Neural cell (in vitro differentiated cells): ENCODE measurements around the gene ATP2B2. TPM values are rescaled to one million over a fixed set of nuclear protein-coding genes. Genes with fewer than 3 reads are reported as not detected.

ENCODE experiments used
- H2AFZ ChIP-seq: fragments of 200-600, 300-800 bp; sonication (generic), shearing (Covaris generic); 2 replicates; pipeline ENCODE4 v1.6.0; 2014; ENCODE audit warnings: low read depth, mild to moderate bottlenecking, antibody characterized with exemption, low read length, moderate library complexity
- H3F3A ChIP-seq: fragments of 200-600 bp; shearing (Covaris generic); 2 replicates; pipeline ENCODE4 v1.6.1; 2016; ENCODE audit warnings: mild to moderate bottlenecking, moderate library complexity, mixed read lengths, antibody characterized with exemption, low read length; ENCODE audit not compliant: insufficient read depth, poor library complexity, severe bottlenecking
- H3K27ac ChIP-seq: fragments of 200-600, 300-800 bp; sonication (generic), shearing (Covaris generic); 2 replicates; pipeline ENCODE4 v1.5.1; 2014; ENCODE audit warnings: mild to moderate bottlenecking, low read length, moderate library complexity
- H3K27me3 ChIP-seq: fragments of 300-800, 200-600 bp; sonication (generic), shearing (Covaris generic); 2 replicates; pipeline ENCODE4 v1.6.0; 2014; ENCODE audit warnings: mild to moderate bottlenecking, low read depth, low read length, moderate library complexity; ENCODE audit not compliant: insufficient read depth
- H3K36me3 ChIP-seq: fragments of 300-800, 200-600 bp; sonication (generic), shearing (Covaris generic); 2 replicates; pipeline ENCODE4 v1.5.1; 2014; ENCODE audit warnings: mild to moderate bottlenecking, antibody characterized with exemption, low read length, moderate library complexity; ENCODE audit not compliant: insufficient read depth
- H3K4me2 ChIP-seq: fragments of 300-800, 200-600 bp; sonication (generic), shearing (Covaris generic); 2 replicates; pipeline ENCODE4 v1.6.0; 2014; ENCODE audit warnings: mild to moderate bottlenecking, low read length
- H3K4me3 ChIP-seq: fragments of 300-800, 200-600 bp; sonication (generic), shearing (Covaris generic); 2 replicates; pipeline ENCODE4 v1.5.1; 2014; ENCODE audit warnings: mild to moderate bottlenecking, low read length, moderate library complexity
- H3K79me2 ChIP-seq: fragments of 200-600 bp; shearing (Covaris generic); replicated peaks from 2 replicates; pipeline ENCODE4 v1.6.0; 2014; ENCODE audit warnings: mild to moderate bottlenecking, low read length, moderate library complexity; ENCODE audit not compliant: insufficient read depth
- H3K9ac ChIP-seq: fragments of 300-800, 200-600 bp; sonication (generic), shearing (Covaris generic); 2 replicates; pipeline ENCODE4 v1.6.1; 2016; ENCODE audit warnings: mild to moderate bottlenecking, low read length, mixed read lengths
- H3K9me2 ChIP-seq: fragments of 200-600 bp; shearing (Covaris generic); 2 replicates; pipeline ENCODE4 v1.6.1; 2016; ENCODE audit warnings: mild to moderate bottlenecking, low read length, mixed read lengths; ENCODE audit not compliant: insufficient read depth
- H3K9me3 ChIP-seq: fragments of 200-600, 300-800 bp; sonication (generic), shearing (Covaris generic); 2 replicates; pipeline ENCODE4 v1.6.1; 2016; ENCODE audit warnings: mild to moderate bottlenecking, mixed run types, low read length, moderate library complexity, mixed read lengths
- H4K20me1 ChIP-seq: fragments of 200-600 bp; shearing (Covaris generic); 2 replicates; pipeline ENCODE4 v1.6.1; 2016; ENCODE audit warnings: mild to moderate bottlenecking, mixed run types; ENCODE audit not compliant: insufficient read depth
- EP300 ChIP-seq: fragments of 450-650 bp; conservative IDR thresholded peaks from 2 replicates; pipeline ENCODE4 v1.6.1; 2014; ENCODE audit warnings: antibody characterized with exemption, mild to moderate bottlenecking, moderate library complexity; ENCODE audit not compliant: poor library complexity, severe bottlenecking
- EZH2 ChIP-seq: fragments of 200-600, 300-800 bp; shearing (Covaris generic), sonication (generic); IDR thresholded peaks from 2 replicates; pipeline ENCODE4 v1.6.1; 2014; ENCODE audit warnings: antibody characterized with exemption, low read length, borderline replicate concordance, mild to moderate bottlenecking; ENCODE audit not compliant: insufficient read depth, poor library complexity, severe bottlenecking
- MXI1 ChIP-seq: fragments of 450-650 bp; conservative IDR thresholded peaks from 2 replicates; pipeline ENCODE4 v1.6.1; 2014; ENCODE audit warnings: antibody characterized with exemption, mild to moderate bottlenecking; ENCODE audit not compliant: poor library complexity, severe bottlenecking
- POLR2AphosphoS5 ChIP-seq: IDR thresholded peaks from 2 replicates; pipeline ENCODE4 v1.6.1; 2012
- RAD21 ChIP-seq: fragments of 450-650 bp; conservative IDR thresholded peaks from 2 replicates; pipeline ENCODE4 v1.6.1; 2014; ENCODE audit warnings: antibody characterized with exemption, mild to moderate bottlenecking, moderate library complexity
- SMC3 ChIP-seq: fragments of 450-650 bp; conservative IDR thresholded peaks from 2 replicates; pipeline ENCODE4 v1.6.1; 2014; ENCODE audit warnings: antibody characterized with exemption, mild to moderate bottlenecking, moderate library complexity; ENCODE audit not compliant: poor library complexity
- TAF1 ChIP-seq: IDR thresholded peaks from 2 replicates; pipeline ENCODE4 v1.6.1; 2012; ENCODE audit warnings: low read depth
- polyA plus RNA-seq: library from polyadenylated mRNA; depleted of rRNA; stranded (reverse); fragments of >200 nt; gene quantifications from 2 replicates; pipeline ENCODE4 v1.2.3, GENCODE V29; 2014
- TF ChIP-seq, protein P1 (sequence below): fragments of 450-650 bp; IDR thresholded peaks from 2 replicates; pipeline ENCODE4 v1.5.1; 2014; ENCODE audit warnings: antibody characterized with exemption, mild to moderate bottlenecking, moderate library complexity; ENCODE audit not compliant: poor library complexity, severe bottlenecking
- TF ChIP-seq, protein P2 (sequence below): IDR thresholded peaks from 2 replicates; pipeline ENCODE4 v1.6.1; 2012; ENCODE audit warnings: borderline replicate concordance

ATP2B2 gene
- polyA plus RNA-seq, 1 donor from 2014 or later: 8.3 TPM

GRCh38 chr3:10487988-10488633, 17.3 kb downstream of the ATP2B2 start:
- Histone ChIP-seq H4K20me1 (no peaks in the 10 kb centered on the region), H3K9me3 (no peaks in the 10 kb centered on the region), H2AFZ (no peak overlapping the region), H3K9me2 (no peaks in the 10 kb centered on the region), H3K27me3 (no peaks in the 10 kb centered on the region), H3K27ac (no peak overlapping the region), H3F3A (no peaks in the 10 kb centered on the region), H3K36me3 (no peaks in the 10 kb centered on the region), H3K4me2 (no peak overlapping the region), H3K9ac (no peak overlapping the region), H3K79me2 (no peaks in the 10 kb centered on the region), H3K4me3 (no peak overlapping the region)
- TF ChIP-seq EP300 (no peak), SMC3 (no peak)

- no peak overlapping the region for H3K4me2 ChIP-seq
- H4K20me1 ChIP-seq: no peaks in the 10 kb centered on the region
- no peaks in the 10 kb centered on the region for H3F3A ChIP-seq
- H3K9me2 ChIP-seq: no peaks in the 10 kb centered on the region
- no peaks in the 10 kb centered on the region for H3K27me3 ChIP-seq
- H3K36me3 ChIP-seq: no peaks in the 10 kb centered on the region
- TF ChIP-seq, protein P1, sequence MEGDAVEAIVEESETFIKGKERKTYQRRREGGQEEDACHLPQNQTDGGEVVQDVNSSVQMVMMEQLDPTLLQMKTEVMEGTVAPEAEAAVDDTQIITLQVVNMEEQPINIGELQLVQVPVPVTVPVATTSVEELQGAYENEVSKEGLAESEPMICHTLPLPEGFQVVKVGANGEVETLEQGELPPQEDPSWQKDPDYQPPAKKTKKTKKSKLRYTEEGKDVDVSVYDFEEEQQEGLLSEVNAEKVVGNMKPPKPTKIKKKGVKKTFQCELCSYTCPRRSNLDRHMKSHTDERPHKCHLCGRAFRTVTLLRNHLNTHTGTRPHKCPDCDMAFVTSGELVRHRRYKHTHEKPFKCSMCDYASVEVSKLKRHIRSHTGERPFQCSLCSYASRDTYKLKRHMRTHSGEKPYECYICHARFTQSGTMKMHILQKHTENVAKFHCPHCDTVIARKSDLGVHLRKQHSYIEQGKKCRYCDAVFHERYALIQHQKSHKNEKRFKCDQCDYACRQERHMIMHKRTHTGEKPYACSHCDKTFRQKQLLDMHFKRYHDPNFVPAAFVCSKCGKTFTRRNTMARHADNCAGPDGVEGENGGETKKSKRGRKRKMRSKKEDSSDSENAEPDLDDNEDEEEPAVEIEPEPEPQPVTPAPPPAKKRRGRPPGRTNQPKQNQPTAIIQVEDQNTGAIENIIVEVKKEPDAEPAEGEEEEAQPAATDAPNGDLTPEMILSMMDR: no peak
- TF ChIP-seq, protein P2, sequence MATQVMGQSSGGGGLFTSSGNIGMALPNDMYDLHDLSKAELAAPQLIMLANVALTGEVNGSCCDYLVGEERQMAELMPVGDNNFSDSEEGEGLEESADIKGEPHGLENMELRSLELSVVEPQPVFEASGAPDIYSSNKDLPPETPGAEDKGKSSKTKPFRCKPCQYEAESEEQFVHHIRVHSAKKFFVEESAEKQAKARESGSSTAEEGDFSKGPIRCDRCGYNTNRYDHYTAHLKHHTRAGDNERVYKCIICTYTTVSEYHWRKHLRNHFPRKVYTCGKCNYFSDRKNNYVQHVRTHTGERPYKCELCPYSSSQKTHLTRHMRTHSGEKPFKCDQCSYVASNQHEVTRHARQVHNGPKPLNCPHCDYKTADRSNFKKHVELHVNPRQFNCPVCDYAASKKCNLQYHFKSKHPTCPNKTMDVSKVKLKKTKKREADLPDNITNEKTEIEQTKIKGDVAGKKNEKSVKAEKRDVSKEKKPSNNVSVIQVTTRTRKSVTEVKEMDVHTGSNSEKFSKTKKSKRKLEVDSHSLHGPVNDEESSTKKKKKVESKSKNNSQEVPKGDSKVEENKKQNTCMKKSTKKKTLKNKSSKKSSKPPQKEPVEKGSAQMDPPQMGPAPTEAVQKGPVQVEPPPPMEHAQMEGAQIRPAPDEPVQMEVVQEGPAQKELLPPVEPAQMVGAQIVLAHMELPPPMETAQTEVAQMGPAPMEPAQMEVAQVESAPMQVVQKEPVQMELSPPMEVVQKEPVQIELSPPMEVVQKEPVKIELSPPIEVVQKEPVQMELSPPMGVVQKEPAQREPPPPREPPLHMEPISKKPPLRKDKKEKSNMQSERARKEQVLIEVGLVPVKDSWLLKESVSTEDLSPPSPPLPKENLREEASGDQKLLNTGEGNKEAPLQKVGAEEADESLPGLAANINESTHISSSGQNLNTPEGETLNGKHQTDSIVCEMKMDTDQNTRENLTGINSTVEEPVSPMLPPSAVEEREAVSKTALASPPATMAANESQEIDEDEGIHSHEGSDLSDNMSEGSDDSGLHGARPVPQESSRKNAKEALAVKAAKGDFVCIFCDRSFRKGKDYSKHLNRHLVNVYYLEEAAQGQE: no peak
- TF ChIP-seq EP300: no peak
- no peak for TF ChIP-seq SMC3
- TF ChIP-seq RAD21: no peak
- no peak overlapping the region for H3K27ac ChIP-seq
- H2AFZ ChIP-seq: no peak overlapping the region
- H3K79me2 ChIP-seq: no peaks in the 10 kb centered on the region
- H3K4me3 ChIP-seq: no peak overlapping the region
- no peaks in the 10 kb centered on the region for H3K9me3 ChIP-seq
- no peak overlapping the region for H3K9ac ChIP-seq
Observed at GRCh38 chr3:10485806-10486205, 19.6 kb downstream of the ATP2B2 start.

- Histone ChIP-seq H3K9ac (no peak overlapping the region), H3K27ac (no peak overlapping the region)
Observed at GRCh38 chr3:10485380-10485779, 20.0 kb downstream of the ATP2B2 start.

More at GRCh38 chr3:10485380-10485779, 20.0 kb downstream of the ATP2B2 start:
- Histone ChIP-seq H3K4me3 (no peak overlapping the region), H3K9me3 (no peaks in the 10 kb centered on the region), H3K9me2 (no peaks in the 10 kb centered on the region), H2AFZ (no peak overlapping the region), H3K4me2 (no peak overlapping the region), H4K20me1 (no peaks in the 10 kb centered on the region), H3K79me2 (no peaks in the 10 kb centered on the region), H3K36me3 (no peaks in the 10 kb centered on the region), H3F3A (no peaks in the 10 kb centered on the region), H3K27me3 (no peaks in the 10 kb centered on the region)
- TF ChIP-seq MXI1: no peak
- TF ChIP-seq RAD21: no peak
- TF ChIP-seq, protein P1: no peak
- TF ChIP-seq TAF1: no peak
- no peak for TF ChIP-seq POLR2AphosphoS5
- TF ChIP-seq EZH2: no peak
- TF ChIP-seq, protein P2: no peak
- no peak for TF ChIP-seq SMC3
- TF ChIP-seq EP300: no peak
